OCI-M2 (cell line): Measurements from ENCODE around the gene MINDY2.
"Not testable (repeated sequence)": the region's sequence is repeated elsewhere in the genome, so short reads cannot be mapped to it uniquely, and the experiment has no call there.

ENCODE experiments used
- DNase-seq: peaks from one replicate; lab custom pipeline; 2025; ENCODE audit not compliant: unreplicated experiment; lab: John Stamatoyannopoulos, UW

MINDY2 gene

DNA sequence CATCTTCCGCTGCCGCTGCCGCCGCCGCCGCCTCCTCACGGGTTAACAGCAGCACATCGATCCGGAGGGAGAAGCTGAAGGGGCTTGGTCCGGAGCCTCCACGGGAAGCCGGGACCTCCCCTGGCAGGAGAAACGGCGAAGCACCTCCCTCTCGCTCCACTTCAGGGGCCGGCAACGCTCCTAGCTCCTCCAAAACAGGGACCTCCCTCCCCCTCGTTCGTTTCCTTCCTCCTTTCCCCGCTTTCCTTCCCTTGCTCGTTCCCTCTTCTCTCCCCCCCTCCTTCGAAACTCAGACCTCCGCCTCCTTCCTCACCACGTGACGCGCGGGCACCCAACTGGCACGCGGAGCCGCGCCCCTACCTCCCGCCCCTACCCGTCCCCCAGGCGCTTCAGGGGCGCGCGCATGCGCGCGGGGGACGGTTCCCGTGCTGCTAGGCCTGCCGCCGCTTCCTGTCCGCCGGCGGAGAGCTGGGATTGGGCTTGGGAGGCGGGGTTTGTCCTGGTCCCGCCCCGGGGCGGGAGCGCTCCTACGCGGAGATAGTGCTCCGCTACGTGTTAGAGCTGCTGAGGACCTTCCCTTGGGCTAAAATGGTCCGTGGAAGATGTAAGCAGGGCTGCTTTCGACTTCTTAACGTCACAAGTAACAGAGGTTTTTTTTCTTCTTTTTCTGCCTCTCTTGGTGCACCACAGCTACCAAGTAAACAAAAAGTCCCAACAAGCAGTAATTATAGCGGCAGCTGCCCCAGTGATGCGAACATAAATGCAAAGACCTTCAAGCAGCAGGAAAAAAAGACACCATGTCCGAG is 21.4 kb upstream of the MINDY2 start, which contains the start of gene ADAM10:
Gene ADAM10, minus strand, starts transcription at position 176 of the 806 bp plus-strand sequence. Its CDS starts 173 bp downstream, at position 3.
- DNase-seq = peak; percentile 39

DNA sequence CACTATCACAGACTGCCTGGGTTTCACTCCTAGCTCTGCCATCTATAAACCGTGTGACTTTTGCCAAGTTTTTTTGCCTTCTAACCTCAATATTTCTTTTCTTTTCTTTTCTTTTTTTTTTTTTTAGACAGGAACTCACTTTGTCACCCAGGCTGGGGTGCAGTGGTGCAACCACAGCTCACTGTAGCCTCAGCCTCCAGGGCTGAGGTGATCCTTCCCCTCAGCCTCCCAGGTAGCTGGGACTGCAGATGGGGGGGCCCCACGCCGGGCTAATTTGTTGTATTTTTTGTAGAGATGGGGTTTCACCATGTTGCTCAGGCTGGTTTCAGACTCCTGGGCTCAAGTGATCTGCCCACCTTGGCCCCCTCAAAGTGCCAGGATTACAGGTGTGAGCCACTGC is 18.4 kb upstream of the MINDY2 start:
- no peak for DNase-seq

DNA sequence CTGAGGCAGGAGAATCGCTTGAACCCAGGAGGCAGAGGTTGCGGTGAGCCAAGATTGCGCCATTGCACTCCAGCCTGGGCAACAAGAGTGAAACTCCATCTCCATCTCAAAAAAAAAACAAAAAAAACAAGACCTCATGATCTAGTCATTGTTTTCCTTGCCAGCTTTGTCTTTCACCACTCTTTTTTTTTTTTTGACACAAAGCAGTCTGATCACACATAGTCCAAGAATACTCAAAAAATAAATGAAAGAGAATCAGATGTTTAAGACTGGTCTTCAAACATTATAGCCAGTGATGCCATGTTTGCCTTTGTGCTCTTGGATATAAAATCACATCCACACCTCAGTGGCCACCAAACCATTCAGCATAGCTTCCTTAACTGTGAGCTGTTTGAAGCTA is 15.8 kb upstream of the MINDY2 start:
- DNase-seq = no peak

DNA sequence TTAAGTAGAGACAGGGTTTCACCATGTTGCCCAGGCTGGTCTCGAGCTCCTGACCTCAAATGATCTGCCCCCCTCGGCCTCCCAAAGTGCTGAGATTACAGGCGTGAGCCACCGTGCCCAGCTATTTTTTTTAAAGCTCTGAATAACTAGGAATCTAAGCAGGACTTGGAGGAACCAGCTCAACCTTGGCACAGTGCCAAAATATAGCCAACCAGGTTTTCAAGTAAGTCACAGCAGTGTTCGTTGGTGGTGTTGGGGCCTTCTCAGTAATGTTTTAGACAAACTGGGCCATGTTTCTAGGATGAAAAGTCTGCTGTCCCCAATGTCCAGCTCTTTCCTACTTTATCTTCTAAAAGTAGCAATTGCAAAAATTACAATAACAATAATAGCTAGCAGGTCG is 15.1 kb upstream of the MINDY2 start:
- DNase-seq = no peak

DNA sequence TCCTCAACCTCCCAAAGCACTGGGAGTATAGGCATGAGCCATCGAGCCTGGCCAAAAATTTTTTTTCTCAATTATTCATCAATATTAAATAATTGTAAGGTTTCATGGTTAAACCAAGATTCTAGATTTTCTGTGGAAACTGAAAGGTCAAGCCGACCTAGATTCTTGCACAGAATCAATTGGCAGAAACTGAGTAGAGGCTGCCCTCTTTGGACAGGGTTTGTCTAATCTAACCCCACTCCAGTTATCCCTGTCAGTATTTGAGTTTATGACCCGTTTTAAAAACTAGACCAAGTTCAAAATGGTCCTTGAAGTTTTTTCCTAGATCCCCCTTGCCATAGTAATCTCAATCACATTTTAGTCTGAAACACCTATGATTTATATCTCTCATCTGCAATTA is 13.0 kb upstream of the MINDY2 start:
- DNase-seq = no peak

DNA sequence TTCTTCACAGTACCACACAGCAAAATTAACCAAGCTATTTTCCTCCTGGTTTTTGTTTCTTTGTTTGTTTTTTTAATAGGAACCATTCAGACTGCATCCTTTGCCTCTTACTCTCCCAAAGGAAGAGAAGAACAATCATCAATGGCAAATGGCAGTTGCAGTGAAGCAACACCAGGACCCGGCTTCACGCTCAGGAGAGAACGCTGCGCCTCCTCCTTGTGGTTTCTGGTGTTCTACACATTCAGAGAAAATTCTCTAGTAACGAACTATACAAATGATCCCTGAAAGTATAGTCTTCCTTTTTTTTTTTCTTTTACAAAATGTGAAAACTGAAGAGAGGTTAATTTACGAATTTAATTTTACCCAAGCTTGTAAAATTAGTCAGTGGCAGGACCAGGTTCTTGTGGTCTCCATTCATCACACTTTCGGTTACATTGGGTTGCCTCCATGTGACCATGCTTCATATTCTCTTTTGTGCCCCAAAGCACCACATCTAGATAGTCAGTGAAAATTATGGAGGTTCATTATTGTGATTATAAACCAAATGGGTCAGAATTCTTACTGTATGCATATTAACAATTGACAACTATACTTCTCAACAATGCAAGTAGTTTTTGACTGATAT is 10.6 kb upstream of the MINDY2 start:
- no peak for DNase-seq

DNA sequence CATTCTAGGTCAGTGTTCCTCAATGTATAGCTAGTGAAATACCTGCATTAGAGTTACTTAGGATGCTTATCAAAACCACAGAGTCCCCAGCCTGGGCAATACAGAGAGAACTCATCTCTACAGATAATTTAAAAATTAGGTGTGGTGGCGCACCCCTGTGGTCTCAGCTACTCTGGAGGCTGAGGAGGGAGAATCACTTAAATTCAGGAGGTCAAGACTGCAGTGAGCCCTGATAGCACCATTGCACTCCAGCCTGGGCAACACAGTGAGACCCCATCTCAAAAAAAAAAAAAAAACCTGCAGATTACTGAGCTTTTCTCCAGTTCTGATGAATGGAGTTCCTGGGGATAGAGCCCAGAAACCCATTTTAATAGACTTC is 10.1 kb upstream of the MINDY2 start:
- DNase-seq = no peak

DNA sequence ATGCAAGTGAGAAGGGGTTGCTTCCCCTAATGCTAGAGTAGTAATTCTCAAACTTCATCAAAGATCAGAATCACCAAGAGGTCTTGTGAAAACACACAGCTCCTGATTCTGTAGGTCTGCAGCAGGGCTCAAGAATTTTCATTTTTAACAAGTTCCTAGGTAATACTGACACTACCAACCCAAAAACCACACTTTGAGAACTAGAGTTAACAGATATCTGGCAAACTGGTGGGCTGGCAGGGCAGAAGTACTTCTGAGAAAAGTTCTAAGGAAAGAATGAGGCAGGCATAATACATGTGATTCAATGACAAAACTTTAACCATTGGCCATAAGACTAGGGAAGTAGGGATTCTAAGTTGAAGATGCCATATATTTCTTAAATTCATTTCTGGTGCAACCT is 8.8 kb upstream of the MINDY2 start:
- no peak for DNase-seq

DNA sequence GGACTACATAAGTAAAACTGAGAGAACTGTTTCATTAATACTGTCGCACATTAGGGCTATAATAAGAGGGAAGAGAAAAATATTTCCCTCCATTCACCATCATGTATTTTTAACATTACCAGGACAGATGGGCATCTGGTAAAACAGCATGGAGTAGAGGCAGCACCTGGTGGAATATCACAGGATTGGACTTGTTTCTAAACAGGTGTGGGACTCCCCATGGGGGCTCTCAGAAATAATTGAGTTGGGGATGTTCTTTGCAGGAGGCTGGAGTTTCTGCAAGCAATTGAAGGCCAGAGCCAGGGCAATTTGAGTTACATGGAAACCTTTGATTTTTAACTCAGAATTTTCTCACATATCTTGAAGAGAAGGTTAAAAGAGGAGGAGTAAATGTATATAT is 8.4 kb upstream of the MINDY2 start:
- DNase-seq = no peak

DNA sequence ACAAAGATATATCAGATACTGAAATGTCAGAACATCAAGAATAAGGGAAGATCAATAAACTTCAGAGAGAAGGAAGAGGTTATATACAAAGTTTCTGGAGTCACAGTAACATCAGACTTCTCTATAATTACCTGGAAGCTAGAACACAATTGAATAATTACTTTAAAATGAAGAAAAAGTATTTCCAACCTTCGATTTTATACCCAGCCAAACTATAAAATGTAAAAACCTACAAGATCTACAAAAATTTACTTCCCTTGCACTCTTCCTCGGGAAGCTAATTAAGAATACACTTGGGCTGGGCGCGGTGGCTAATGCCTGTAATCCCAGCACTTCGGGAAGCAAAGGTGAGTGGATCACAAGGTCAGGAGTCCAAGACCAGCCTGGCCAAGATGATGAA is 6.6 kb upstream of the MINDY2 start:
- DNase-seq = no peak

DNA sequence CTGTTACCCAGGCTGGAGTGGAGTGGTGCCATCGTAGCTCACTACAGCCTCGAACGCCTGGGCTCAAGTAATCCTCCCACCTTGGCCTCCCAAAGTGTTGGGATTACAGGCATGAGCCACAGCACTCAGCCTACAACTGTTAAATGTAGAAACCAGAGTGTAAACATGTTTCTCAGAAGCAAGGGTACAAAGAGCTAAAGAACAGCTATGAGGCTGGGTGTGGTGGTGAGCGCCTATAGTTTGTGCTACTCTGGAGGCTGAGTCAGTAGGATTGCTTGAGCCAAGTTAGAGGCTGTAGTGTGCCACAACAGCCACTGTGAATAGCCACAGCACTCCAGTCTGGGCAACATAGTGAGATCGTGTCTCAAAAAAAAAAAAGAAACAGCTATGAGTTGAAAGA is 4.8 kb upstream of the MINDY2 start:
- no peak for DNase-seq

DNA sequence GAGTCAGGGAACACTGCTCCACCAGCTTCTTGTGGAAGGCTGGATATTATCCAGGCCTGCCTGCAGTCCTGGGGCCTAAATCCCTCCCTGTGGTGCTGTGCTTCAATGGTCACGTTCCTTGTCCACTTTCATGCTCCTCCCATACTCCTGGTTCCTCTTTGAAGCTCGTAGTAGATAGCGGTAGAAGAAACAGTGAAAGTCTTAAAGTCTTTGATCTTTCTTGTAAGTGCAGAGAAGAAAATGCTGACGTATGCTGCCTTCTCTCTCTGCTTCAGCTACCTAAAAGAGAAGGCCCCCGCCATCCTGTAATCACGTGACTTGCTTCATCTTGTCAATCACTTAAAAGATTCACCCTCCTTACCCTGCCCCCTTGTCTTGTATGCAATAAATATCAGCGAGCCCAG is 2.5 kb upstream of the MINDY2 start:
- not testable (repeated sequence) for DNase-seq

DNA sequence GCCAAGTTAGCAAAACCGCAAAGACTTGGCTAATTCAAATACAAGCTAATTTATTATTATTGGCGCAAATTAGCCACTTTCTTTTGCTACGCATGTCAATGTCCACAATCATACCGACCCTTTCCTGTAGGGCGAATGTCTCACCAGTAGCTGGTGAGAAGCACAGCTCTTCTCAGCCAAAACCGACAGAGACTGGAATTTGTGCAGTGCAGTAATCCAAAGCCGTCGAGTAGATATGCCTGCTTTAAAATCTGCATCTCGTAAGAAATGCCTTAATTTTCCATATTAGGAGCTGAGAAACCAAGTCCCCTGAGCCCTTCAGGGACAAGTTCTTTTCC is 614 bp upstream of the MINDY2 start:
- no peak for DNase-seq

DNA sequence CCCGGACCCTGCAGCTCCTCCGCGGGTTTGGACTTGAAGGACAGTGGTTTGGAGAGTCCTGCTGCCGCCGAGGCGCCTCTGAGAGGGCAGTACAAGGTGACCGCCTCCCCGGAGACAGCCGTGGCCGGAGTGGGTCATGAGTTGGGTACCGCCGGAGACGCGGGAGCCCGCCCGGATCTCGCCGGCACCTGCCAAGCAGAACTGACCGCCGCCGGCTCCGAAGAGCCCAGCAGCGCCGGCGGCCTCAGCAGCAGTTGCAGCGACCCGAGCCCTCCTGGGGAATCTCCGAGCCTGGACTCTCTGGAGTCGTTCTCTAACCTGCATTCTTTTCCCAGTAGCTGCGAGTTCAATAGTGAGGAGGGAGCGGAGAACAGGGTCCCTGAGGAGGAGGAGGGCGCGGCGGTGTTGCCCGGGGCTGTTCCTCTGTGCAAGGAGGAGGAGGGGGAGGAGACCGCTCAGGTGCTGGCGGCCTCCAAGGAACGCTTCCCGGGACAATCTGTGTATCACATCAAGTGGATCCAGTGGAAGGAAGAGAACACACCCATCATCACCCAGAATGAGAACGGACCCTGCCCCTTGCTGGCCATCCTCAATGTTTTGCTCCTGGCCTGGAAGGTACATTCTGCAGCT is 634 bp downstream of the MINDY2 start:
- no peak for DNase-seq

DNA sequence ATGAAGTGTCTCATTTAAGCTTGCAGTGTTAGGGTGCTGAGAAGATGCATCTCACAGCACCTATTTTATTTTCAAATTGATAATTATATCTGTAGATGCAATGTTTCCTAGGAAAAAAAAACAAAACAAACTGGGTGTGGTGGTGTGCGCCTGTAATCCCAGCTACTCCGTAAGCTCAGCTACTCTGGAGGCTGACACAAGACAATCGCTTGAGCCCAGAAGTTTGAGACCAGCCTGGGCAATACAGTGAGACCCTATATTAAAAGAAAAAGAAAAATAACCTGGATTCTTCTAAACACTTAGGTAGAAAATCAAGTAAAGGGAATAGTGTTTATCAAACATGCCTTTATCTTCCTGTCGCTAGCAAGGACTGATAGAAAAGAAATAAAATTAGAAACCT is 1.9 kb downstream of the MINDY2 start:
- no peak for DNase-seq

DNA sequence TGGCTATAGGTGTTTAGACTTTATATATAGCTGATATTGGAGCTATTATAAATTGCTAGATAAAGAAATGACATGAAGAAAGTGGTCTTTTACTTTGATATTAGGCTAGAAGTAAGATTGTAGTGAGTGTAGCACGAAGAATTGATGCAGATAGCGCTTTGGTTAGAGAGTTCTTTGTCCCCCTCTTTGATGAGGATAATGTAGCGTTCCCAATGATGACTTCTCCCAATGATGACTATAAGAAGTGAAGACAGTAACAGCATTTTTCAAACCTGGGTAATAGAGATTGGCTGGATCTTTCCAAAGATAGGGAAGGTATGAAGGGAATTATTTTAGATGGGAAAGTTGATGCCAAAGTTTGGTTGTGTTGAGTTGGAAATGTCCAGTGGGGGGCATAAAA is 4.3 kb downstream of the MINDY2 start:
- DNase-seq = no peak

DNA sequence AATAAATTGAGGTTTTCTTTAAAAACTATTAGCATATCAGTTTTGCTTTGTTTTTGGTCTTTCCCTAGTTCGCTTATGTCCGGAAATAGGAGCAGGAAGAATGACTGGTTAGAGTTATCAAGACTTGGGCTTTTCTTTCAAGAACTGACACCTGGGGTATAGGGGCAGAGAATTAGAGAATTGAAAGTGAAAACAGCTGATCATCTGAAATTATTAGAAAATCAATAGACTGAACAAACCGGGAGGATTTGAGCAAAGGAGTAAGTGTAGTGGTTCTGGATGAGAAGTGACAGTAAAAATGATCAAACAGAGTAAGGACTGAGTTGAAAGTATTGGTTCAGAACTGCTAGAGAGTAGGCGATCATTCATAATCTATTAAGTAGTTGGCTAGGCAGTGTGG is 6.0 kb downstream of the MINDY2 start:
- DNase-seq = no peak

DNA sequence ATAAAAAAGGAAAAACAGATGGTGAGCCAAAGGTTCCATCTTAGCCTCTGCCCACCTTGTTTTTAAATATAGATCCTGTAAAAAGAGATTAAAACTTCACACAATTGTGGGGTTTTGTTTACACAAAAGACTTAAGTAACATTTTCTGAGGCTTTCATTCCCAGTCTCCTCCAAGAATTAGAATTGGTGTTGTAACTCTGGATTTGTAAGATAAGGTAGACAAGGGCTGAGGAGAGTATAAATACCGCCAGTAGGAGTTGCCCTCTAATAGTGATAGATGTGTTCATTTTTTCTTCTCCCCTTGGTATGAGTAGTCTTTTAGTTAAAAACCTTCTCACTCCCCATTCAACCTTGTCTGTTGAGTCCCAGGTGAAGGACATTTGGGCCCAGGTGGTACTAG is 8.5 kb downstream of the MINDY2 start:
- DNase-seq = no peak

DNA sequence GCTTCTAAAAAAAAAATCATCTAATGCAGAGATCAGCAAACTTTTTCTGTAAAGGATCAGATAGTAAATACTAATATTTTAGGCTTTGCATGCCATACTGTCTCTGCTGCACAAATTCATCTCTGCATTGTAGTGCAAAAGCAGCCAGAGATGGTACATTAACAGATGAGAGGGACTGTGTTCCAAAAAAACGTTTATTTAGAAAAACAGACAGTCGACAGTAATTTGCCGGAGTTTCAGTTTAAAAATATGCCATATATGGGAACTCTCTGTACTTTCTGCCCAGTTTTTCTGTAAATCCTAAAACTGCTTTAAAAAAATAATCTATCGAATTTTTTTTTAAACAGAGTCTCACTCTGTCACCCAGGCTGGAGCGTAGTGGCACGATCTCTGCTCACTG is 14.3 kb downstream of the MINDY2 start:
- DNase-seq = no peak

DNA sequence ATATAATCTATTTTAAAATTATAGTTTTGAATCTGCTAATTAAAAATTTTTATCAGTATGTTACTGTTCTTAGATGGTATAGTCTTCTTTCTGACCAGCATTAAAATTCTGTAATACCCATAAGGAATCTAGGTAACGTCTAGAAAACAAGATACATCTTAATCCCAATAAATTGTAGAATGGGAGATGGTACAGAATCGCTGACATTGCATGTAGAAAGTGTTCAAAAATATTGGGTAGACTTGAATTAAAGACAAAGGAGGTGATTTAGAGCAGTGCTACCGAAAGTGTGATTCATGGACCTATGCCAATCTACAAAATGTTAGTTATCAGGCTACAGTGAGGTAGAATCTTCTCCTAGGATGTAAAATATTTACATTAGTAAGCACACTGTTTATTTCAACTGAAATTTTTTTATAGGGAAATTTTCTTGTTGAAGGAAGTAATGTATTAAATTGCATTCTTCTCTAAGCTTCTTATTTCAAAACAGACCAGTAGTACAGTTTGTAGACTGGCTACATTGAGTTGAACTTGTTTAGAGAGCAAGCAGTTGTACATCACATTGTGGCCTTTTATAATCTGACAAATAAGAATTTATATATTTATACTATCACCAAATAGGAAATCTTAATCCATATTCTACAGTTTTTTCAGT is 17.1 kb downstream of the MINDY2 start:
- no peak for DNase-seq

DNA sequence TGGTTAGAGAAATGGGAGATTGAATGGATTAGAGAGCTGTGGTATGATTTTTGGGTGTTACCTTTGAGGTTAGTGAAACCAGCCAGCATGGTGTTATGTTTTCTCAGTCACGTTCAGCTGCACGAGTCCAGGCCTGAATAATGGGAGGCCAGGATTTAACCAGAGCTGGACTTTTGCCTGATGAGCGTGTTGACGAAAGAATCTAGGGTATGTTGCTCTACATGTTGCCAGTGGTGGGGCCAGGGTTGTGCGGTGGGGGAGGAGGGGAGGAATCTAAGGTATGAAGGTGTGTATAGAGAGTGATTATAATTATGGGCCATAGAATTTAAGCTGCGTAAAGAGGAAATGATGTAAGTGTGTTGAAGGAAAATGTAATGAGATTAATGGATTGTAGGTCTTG is 22.8 kb downstream of the MINDY2 start:
- no peak for DNase-seq

DNA sequence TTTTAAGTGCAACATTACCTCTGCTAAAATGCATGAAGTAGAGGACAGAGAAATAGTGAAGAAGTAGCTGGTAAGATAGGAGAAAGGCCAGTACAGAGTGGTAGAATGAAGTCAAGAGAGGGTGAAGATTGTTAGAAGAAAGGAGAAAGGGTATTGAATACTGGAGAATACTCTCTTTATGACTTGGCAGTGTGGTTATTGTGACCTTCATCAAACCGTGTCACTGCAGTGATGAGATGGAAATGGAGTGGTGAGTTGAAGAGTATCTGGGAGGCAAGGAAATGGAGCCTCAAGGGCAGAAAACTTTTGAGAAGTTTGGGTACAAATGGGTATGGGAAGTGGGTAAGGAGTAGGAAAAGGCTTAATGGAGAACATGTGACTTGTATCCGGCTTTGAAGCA is 24.7 kb downstream of the MINDY2 start:
- no peak for DNase-seq
